GM10248 (cell line): ENCODE measurements around the gene IGLL5.

Source experiments
- CTCF ChIA-PET: fragments of 300-600 bp; sonication (Branson Sonifier 250); formaldehyde crosslinking; extraction: SDS; loops from one replicate; lab custom pipeline; 2021; ENCODE audit warnings: antibody characterized with exemption; lab: Yijun Ruan, JAX
- POLR2A ChIA-PET: fragments of 350-650 bp; sonication (Branson Sonifier 250); formaldehyde crosslinking; extraction: SDS; loops from one replicate; lab custom pipeline; 2020; ENCODE audit warnings: antibody characterized with exemption; lab: Yijun Ruan, JAX
- DNase-seq: peaks from one replicate; pipeline ENCODE4 v3.0.0; 2012; ENCODE audit errors: extremely low spot score
- TF ChIP-seq, protein P1 (sequence below): IDR thresholded peaks from 2 replicates; pipeline ENCODE4 v1.5.1; 2012; ENCODE audit warnings: mild to moderate bottlenecking, low read depth; ENCODE audit errors: extremely low read depth, missing control alignments, control extremely low read depth

IGLL5 gene

GRCh38 chr22:22930222-22930497 lies 42.5 kb downstream of the IGLL5 start:
- CTCF ChIA-PET, result interaction anchor here (0.9 to 6.8 kb wide), 6 partner anchors 12 to 119 kb away, joined by 3 to 47 read pairs (median 10); no protein-coding TSS in a partner anchor
- no peak for DNase-seq
- TF ChIP-seq, protein P1, sequence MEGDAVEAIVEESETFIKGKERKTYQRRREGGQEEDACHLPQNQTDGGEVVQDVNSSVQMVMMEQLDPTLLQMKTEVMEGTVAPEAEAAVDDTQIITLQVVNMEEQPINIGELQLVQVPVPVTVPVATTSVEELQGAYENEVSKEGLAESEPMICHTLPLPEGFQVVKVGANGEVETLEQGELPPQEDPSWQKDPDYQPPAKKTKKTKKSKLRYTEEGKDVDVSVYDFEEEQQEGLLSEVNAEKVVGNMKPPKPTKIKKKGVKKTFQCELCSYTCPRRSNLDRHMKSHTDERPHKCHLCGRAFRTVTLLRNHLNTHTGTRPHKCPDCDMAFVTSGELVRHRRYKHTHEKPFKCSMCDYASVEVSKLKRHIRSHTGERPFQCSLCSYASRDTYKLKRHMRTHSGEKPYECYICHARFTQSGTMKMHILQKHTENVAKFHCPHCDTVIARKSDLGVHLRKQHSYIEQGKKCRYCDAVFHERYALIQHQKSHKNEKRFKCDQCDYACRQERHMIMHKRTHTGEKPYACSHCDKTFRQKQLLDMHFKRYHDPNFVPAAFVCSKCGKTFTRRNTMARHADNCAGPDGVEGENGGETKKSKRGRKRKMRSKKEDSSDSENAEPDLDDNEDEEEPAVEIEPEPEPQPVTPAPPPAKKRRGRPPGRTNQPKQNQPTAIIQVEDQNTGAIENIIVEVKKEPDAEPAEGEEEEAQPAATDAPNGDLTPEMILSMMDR, result no peak
- POLR2A ChIA-PET, result no interaction called here

GRCh38 chr22:22930571-22931556 lies 43.2 kb downstream of the IGLL5 start:
- ChIA-PET CTCF (interaction anchor here (0.6 to 6.8 kb wide), 16 partner anchors 12 to 160 kb away, joined by 3 to 47 read pairs (median 3); no protein-coding TSS in a partner anchor), POLR2A (interaction anchor here (2.9 kb wide), 1 partner anchor 46 kb away, joined by 9 read pairs; no protein-coding TSS in a partner anchor)
- TF ChIP-seq, protein P1, result no peak
- DNase-seq, result no peak

DNA sequence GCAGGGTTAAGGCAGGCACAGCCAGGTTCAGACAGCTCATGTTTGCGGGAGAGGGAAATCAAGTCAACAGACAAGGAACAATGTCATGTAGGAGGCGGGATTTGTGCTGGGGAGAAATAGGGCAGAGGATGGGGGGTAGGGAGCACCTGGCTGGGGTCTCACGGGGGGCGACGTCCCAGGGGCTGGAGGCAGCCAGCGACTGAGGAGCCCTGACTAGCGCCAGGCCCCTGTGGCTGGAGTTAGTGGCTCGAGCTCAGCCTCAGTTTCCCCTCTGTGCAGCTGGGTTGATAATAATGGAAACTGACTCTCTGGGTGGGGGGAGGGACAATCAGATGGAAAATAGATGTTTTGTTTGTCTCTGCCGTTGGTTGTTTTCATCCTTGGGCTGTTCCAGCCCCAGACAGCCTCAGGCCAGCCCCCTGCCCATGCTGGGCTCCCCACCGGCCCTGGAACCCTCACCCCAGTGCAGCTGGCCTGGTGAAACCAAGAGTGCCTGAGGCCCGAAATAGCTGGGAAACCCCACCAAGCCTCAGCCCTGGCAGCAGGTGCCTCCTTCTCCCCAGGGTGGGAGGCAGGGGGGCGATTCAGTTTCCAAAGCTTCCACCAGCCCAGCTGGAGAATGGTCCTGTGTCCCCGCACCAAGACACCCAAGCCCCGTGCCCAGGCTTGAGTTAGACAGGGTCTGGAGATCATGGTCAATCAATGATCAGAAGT lies 44.1 kb downstream of the IGLL5 start:
- POLR2A ChIA-PET, result interaction anchor here (0.8 to 2.9 kb wide), 2 partner anchors 47 to 66 kb away, joined by 3 to 9 read pairs; no protein-coding TSS in a partner anchor
- TF ChIP-seq, protein P1, result no peak

DNA sequence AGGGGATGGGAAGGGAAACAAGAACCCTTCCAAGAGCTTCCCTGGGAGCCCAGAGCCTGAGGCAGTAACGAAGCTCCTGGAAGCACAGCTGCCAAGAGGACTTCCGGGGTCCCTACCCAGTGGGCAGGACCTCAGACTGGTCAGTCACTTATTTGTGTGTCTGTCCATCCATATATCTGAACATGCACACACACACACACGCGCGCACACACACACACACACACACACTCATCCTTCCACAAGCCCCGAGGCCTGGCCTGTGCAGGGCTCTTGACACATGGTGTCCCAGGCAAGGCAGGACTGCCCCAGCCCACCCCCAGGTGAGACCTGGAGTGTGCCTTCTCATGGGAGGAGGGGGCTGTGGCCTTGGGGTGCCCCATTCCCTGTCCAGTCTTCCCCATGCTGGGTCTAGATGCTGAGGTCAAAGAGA lies 44.9 kb downstream of the IGLL5 start:
- no peak for DNase-seq
- ChIA-PET POLR2A (interaction anchor here (2.9 kb wide), 1 partner anchor 48 kb away, joined by 9 read pairs; no protein-coding TSS in a partner anchor), CTCF (interaction anchor here (0.7 to 6.8 kb wide), 16 partner anchors 10 to 195 kb away, joined by 3 to 47 read pairs (median 4); no protein-coding TSS in a partner anchor)
- TF ChIP-seq, protein P1, result no peak

More for the DNA sequence above, 44.1 kb downstream of the IGLL5 start:
- CTCF ChIA-PET, result interaction anchor here (0.6 to 6.8 kb wide), 16 partner anchors 11 to 196 kb away, joined by 3 to 47 read pairs (median 3); no protein-coding TSS in a partner anchor
- no peak for DNase-seq

DNA sequence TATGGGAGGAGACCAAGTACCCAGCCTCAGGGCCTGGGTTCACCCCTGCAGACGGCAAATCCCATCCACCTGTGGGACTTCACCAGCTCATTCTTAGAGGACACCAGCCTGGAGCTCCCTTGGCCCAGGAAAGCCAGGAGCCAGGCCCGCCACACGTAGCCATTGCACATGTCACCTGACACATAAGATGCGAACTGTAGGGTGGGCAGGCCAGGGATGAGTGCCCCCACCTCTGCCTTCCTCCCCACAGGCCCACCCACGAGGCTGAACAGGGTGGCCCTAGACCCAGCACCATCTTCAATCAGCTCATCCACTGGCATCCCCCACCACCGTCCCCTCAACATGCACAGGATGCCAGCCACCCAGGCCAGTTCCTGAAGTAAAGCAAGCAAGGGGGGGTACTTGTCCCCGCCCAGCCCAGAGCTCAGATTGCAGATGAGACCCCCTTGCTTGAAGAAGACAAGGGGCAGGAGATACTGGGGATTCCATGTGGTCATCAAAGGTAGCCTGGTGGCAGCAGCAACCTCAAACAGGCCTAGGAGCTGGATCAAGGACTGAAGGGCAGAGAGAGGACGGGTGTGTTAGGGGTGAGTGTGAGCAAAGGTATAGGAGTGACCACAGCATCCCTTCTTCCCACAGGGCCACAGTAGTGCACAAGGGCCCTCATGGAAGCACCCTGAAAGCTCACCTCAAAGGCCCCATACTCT lies 45.6 kb downstream of the IGLL5 start:
- ChIA-PET CTCF (interaction anchor here (0.7 to 6.8 kb wide), 17 partner anchors 9 to 194 kb away, joined by 3 to 47 read pairs (median 5); no protein-coding TSS in a partner anchor), POLR2A (interaction anchor here (2.9 kb wide), 1 partner anchor 49 kb away, joined by 9 read pairs; no protein-coding TSS in a partner anchor)
- DNase-seq, result no peak
- TF ChIP-seq, protein P1, result no peak
